ENCODE measurements around the gene PEMT.
"Not testable (repeated sequence)": the region's sequence is repeated elsewhere in the genome, so short reads cannot be mapped to it uniquely, and the experiment has no call there.

Gene PEMT

GRCh38 chr17:17476865-17477467, 114.5 kb downstream of the PEMT start, which contains the start of gene MED9:
Gene MED9, plus strand, starts transcription at chr17:17477000. Its CDS starts 42 bp downstream, at chr17:17477042.
- Histone ChIP-seq H3K27ac (ENCODE audit: low read length) (peak within 1 kb of the TSS; percentile 57), H3K36me3 (ENCODE audit: insufficient read depth, low read depth, low read length) (peaks cover 16% of the 10 kb centered on the region), H3K27me3 (ENCODE audit: insufficient read depth, low read length) (0 out of 2 replicates have a peak, but pooled peaks cover 9% of the 10 kb centered on the region), H3K4me3 (ENCODE audit: low read length) (peak within 1 kb of the TSS; percentile 86), H3K9me3 (ENCODE audit: insufficient read depth, low read depth, low read length) (no peaks in the 10 kb centered on the region), H3K9ac (ENCODE audit: low read depth, low read length) (peak within 1 kb of the TSS; percentile 99), H3K4me1 (ENCODE audit: insufficient read depth, low read length) (peaks cover 6% of the 10 kb centered on the region; the same call in 1 of the 2 replicates)

- Histone ChIP-seq H3K27ac (ENCODE audit: low read length) (no peak overlapping the region), H3K4me3 (ENCODE audit: low read length) (no peak overlapping the region), H3K9me3 (ENCODE audit: insufficient read depth, low read depth, low read length) (no peaks in the 10 kb centered on the region), H3K4me1 (ENCODE audit: insufficient read depth, low read length) (peaks cover 6% of the 10 kb centered on the region; the same call in 1 of the 2 replicates), H3K36me3 (ENCODE audit: insufficient read depth, low read depth, low read length) (peaks cover 7% of the 10 kb centered on the region; the same call in 1 of the 2 replicates), H3K9ac (ENCODE audit: low read depth, low read length) (no peak overlapping the region), H3K27me3 (ENCODE audit: insufficient read depth, low read length) (0 out of 2 replicates have a peak, but pooled peaks cover 9% of the 10 kb centered on the region)
These were observed 117.2 kb downstream of the PEMT start for GRCh38 chr17:17474341-17474740.

GRCh38 chr17:17472333-17472920, 119.1 kb downstream of the PEMT start:
- Histone ChIP-seq H3K9ac (ENCODE audit: low read depth, low read length) (no peak overlapping the region), H3K36me3 (ENCODE audit: insufficient read depth, low read depth, low read length) (no peaks in the 10 kb centered on the region), H3K4me1 (ENCODE audit: insufficient read depth, low read length) (no peaks in the 10 kb centered on the region), H3K27me3 (ENCODE audit: insufficient read depth, low read length) (0 out of 2 replicates have a peak, but pooled peaks cover 9% of the 10 kb centered on the region), H3K27ac (ENCODE audit: low read length) (no peak overlapping the region), H3K4me3 (ENCODE audit: low read length) (no peak overlapping the region), H3K9me3 (ENCODE audit: insufficient read depth, low read depth, low read length) (no peaks in the 10 kb centered on the region)

- H3K9me3 ChIP-seq (ENCODE audit: insufficient read depth, low read depth, low read length): no peaks in the 10 kb centered on the region
- 0 out of 2 replicates have a peak, but pooled peaks cover 13% of the 10 kb centered on the region for H3K27me3 ChIP-seq (ENCODE audit: insufficient read depth, low read length)
- H3K36me3 ChIP-seq (ENCODE audit: insufficient read depth, low read depth, low read length): no peaks in the 10 kb centered on the region
- no peak overlapping the region for H3K27ac ChIP-seq (ENCODE audit: low read length)
- H3K4me3 ChIP-seq (ENCODE audit: low read length): no peak overlapping the region
- H3K9ac ChIP-seq (ENCODE audit: low read depth, low read length): no peak overlapping the region
- H3K4me1 ChIP-seq (ENCODE audit: insufficient read depth, low read length): no peaks in the 10 kb centered on the region
These were observed 121.5 kb downstream of the PEMT start for GRCh38 chr17:17469996-17470395.

- Histone ChIP-seq H3K9me3 (ENCODE audit: insufficient read depth, low read depth, low read length) (no peaks in the 10 kb centered on the region), H3K4me1 (ENCODE audit: insufficient read depth, low read length) (no peaks in the 10 kb centered on the region), H3K36me3 (ENCODE audit: insufficient read depth, low read depth, low read length) (no peaks in the 10 kb centered on the region), H3K27me3 (ENCODE audit: insufficient read depth, low read length) (0 out of 2 replicates have a peak, but pooled peaks cover 13% of the 10 kb centered on the region), H3K27ac (ENCODE audit: low read length) (no peak overlapping the region), H3K9ac (ENCODE audit: low read depth, low read length) (no peak overlapping the region), H3K4me3 (ENCODE audit: low read length) (no peak overlapping the region)
These were observed 122.2 kb downstream of the PEMT start for GRCh38 chr17:17469358-17469757.

- H3K4me3 ChIP-seq (ENCODE audit: low read length): no peak overlapping the region
- no peaks in the 10 kb centered on the region for H3K36me3 ChIP-seq (ENCODE audit: insufficient read depth, low read depth, low read length)
- no peaks in the 10 kb centered on the region for H3K9me3 ChIP-seq (ENCODE audit: insufficient read depth, low read depth, low read length)
- 0 out of 2 replicates have a peak, but pooled peaks cover 13% of the 10 kb centered on the region for H3K27me3 ChIP-seq (ENCODE audit: insufficient read depth, low read length)
- H3K9ac ChIP-seq (ENCODE audit: low read depth, low read length): no peak overlapping the region
- no peak overlapping the region for H3K27ac ChIP-seq (ENCODE audit: low read length)
- H3K4me1 ChIP-seq (ENCODE audit: insufficient read depth, low read length): no peaks in the 10 kb centered on the region
These were observed 123.1 kb downstream of the PEMT start for GRCh38 chr17:17468217-17469010.

GRCh38 chr17:17467720-17468119, 123.8 kb downstream of the PEMT start:
- 0 out of 2 replicates have a peak, but pooled peaks cover 7% of the 10 kb centered on the region for H3K27me3 ChIP-seq (ENCODE audit: insufficient read depth, low read length)
- H3K4me1 ChIP-seq (ENCODE audit: insufficient read depth, low read length): no peaks in the 10 kb centered on the region
- H3K9me3 ChIP-seq (ENCODE audit: insufficient read depth, low read depth, low read length): no peaks in the 10 kb centered on the region
- no peak overlapping the region for H3K4me3 ChIP-seq (ENCODE audit: low read length)
- H3K36me3 ChIP-seq (ENCODE audit: insufficient read depth, low read depth, low read length): no peaks in the 10 kb centered on the region
- no peak overlapping the region for H3K27ac ChIP-seq (ENCODE audit: low read length)
- no peak overlapping the region for H3K9ac ChIP-seq (ENCODE audit: low read depth, low read length)

GRCh38 chr17:17467016-17467415, 124.5 kb downstream of the PEMT start:
- no peaks in the 10 kb centered on the region for H3K36me3 ChIP-seq (ENCODE audit: insufficient read depth, low read depth, low read length)
- H3K4me3 ChIP-seq (ENCODE audit: low read length): no peak overlapping the region

GRCh38 chr17:17466511-17466910, 125.0 kb downstream of the PEMT start:
- no peak overlapping the region for H3K9ac ChIP-seq (ENCODE audit: low read depth, low read length)
- no peaks in the 10 kb centered on the region for H3K4me1 ChIP-seq (ENCODE audit: insufficient read depth, low read length)
- no peaks in the 10 kb centered on the region for H3K36me3 ChIP-seq (ENCODE audit: insufficient read depth, low read depth, low read length)
- H3K27ac ChIP-seq (ENCODE audit: low read length): no peak overlapping the region
- no peaks in the 10 kb centered on the region for H3K9me3 ChIP-seq (ENCODE audit: insufficient read depth, low read depth, low read length)
- H3K4me3 ChIP-seq (ENCODE audit: low read length): no peak overlapping the region
- 0 out of 2 replicates have a peak, but pooled peaks cover 3% of the 10 kb centered on the region for H3K27me3 ChIP-seq (ENCODE audit: insufficient read depth, low read length)

More at GRCh38 chr17:17467016-17467415, 124.5 kb downstream of the PEMT start:
- no peak overlapping the region for H3K9ac ChIP-seq (ENCODE audit: low read depth, low read length)
- H3K4me1 ChIP-seq (ENCODE audit: insufficient read depth, low read length): no peaks in the 10 kb centered on the region
- H3K27ac ChIP-seq (ENCODE audit: low read length): no peak overlapping the region
- 0 out of 2 replicates have a peak, but pooled peaks cover 3% of the 10 kb centered on the region for H3K27me3 ChIP-seq (ENCODE audit: insufficient read depth, low read length)
- no peaks in the 10 kb centered on the region for H3K9me3 ChIP-seq (ENCODE audit: insufficient read depth, low read depth, low read length)

GRCh38 chr17:17465878-17466277, 125.6 kb downstream of the PEMT start:
- not testable (repeated sequence) for H3K9me3 ChIP-seq (ENCODE audit: insufficient read depth, low read depth, low read length); H3K4me3 ChIP-seq (ENCODE audit: low read length); H3K27me3 ChIP-seq (ENCODE audit: insufficient read depth, low read length); H3K36me3 ChIP-seq (ENCODE audit: insufficient read depth, low read depth, low read length); H3K4me1 ChIP-seq (ENCODE audit: insufficient read depth, low read length); H3K27ac ChIP-seq (ENCODE audit: low read length); H3K9ac ChIP-seq (ENCODE audit: low read depth, low read length)

GRCh38 chr17:17463821-17464220, 127.7 kb downstream of the PEMT start:
- Histone ChIP-seq H3K27me3 (ENCODE audit: insufficient read depth, low read length) (0 out of 2 replicates have a peak, but pooled peaks cover 3% of the 10 kb centered on the region), H3K27ac (ENCODE audit: low read length) (no peak overlapping the region), H3K9me3 (ENCODE audit: insufficient read depth, low read depth, low read length) (peaks cover 5% of the 10 kb centered on the region; the same call in 1 of the 2 replicates), H3K9ac (ENCODE audit: low read depth, low read length) (no peak overlapping the region), H3K4me3 (ENCODE audit: low read length) (no peak overlapping the region), H3K36me3 (ENCODE audit: insufficient read depth, low read depth, low read length) (no peaks in the 10 kb centered on the region), H3K4me1 (ENCODE audit: insufficient read depth, low read length) (no peaks in the 10 kb centered on the region)
